KMS-11 (cell line): ENCODE measurements around the gene DNAJC24.

Experiments used
- H2AFZ ChIP-seq: fragments of 200-600 bp; sonication (generic); 2 replicates; pipeline ENCODE4 v1.6.1; 2016; ENCODE audit warnings: antibody characterized with exemption, mixed run types, low read depth
- H3K27ac ChIP-seq: fragments of 200-600 bp; sonication (generic); 2 replicates; pipeline ENCODE4 v1.6.1; 2016; ENCODE audit warnings: mild to moderate bottlenecking, mixed run types
- H3K27me3 ChIP-seq: fragments of 200-600 bp; sonication (generic); 2 replicates; pipeline ENCODE4 v1.6.1; 2017; ENCODE audit warnings: mild to moderate bottlenecking, low read depth, mixed run types, moderate library complexity; ENCODE audit not compliant: insufficient read depth
- H3K36me3 ChIP-seq: fragments of 200-600 bp; sonication (generic); 2 replicates; pipeline ENCODE4 v1.6.1; 2017; ENCODE audit warnings: mild to moderate bottlenecking, mixed run types; ENCODE audit not compliant: insufficient read depth
- H3K4me1 ChIP-seq: fragments of 200-600 bp; sonication (generic); 2 replicates; pipeline ENCODE4 v1.6.1; 2016; ENCODE audit warnings: mild to moderate bottlenecking, low read depth, mixed run types; ENCODE audit not compliant: poor library complexity, severe bottlenecking
- H3K4me2 ChIP-seq: fragments of 200-600 bp; sonication (generic); 2 replicates; pipeline ENCODE4 v1.7.0; 2016; ENCODE audit warnings: mild to moderate bottlenecking, mixed run types
- H3K4me3 ChIP-seq: fragments of 200-600 bp; sonication (generic); IDR thresholded peaks from 2 replicates; pipeline ENCODE4 v1.6.1; 2017; ENCODE audit warnings: low read depth, low read length, mixed read lengths; ENCODE audit not compliant: insufficient read depth
- H3K79me2 ChIP-seq: fragments of 200-600 bp; sonication (generic); 2 replicates; pipeline ENCODE4 v1.6.1; 2016; ENCODE audit warnings: low read depth, mixed run types; ENCODE audit not compliant: insufficient read depth
- H3K9ac ChIP-seq: fragments of 200-600 bp; sonication (generic); 2 replicates; pipeline ENCODE4 v1.6.1; 2016; ENCODE audit warnings: mild to moderate bottlenecking, mixed run types
- H4K20me1 ChIP-seq: fragments of 200-600 bp; sonication (generic); 2 replicates; pipeline ENCODE4 v1.6.1; 2016; ENCODE audit warnings: mild to moderate bottlenecking, mixed run types; ENCODE audit not compliant: insufficient read depth
- TF ChIP-seq, protein P1 (sequence below): fragments of 200-600 bp; sonication (generic); conservative IDR thresholded peaks from 2 replicates; pipeline ENCODE4 v1.6.1; 2017; ENCODE audit warnings: low read depth, mild to moderate bottlenecking, antibody characterized with exemption, low read length, moderate library complexity, mixed read lengths

Gene DNAJC24

DNA sequence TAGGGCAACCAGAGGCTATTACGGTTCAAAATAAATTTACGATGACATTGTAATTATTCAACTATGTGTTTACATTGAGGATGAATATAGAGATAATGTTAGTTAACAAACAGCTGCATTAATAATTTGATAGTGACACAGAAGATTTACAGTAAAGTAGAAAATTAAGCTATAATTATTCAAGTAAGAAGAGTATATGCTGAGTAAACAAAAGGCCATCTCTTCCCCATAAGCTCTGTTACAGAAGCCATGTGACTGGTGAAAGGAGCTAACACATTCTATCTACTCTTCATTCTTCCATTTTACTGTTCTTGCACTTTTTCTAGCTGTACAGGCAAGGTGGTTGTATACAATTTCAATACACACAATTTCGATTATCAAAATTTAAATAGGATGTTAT, 85.5 kb downstream of the DNAJC24 start:
- Histone ChIP-seq H4K20me1 (no peaks in the 10 kb centered on the region), H3K4me1 (no peaks in the 10 kb centered on the region), H3K4me3 (no peak overlapping the region), H2AFZ (no peak overlapping the region), H3K9ac (no peak overlapping the region), H3K4me2 (no peak overlapping the region), H3K79me2 (no peaks in the 10 kb centered on the region), H3K27ac (no peak overlapping the region), H3K36me3 (no peaks in the 10 kb centered on the region), H3K27me3 (no peaks in the 10 kb centered on the region)
- TF ChIP-seq, protein P1, sequence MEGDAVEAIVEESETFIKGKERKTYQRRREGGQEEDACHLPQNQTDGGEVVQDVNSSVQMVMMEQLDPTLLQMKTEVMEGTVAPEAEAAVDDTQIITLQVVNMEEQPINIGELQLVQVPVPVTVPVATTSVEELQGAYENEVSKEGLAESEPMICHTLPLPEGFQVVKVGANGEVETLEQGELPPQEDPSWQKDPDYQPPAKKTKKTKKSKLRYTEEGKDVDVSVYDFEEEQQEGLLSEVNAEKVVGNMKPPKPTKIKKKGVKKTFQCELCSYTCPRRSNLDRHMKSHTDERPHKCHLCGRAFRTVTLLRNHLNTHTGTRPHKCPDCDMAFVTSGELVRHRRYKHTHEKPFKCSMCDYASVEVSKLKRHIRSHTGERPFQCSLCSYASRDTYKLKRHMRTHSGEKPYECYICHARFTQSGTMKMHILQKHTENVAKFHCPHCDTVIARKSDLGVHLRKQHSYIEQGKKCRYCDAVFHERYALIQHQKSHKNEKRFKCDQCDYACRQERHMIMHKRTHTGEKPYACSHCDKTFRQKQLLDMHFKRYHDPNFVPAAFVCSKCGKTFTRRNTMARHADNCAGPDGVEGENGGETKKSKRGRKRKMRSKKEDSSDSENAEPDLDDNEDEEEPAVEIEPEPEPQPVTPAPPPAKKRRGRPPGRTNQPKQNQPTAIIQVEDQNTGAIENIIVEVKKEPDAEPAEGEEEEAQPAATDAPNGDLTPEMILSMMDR: no peak

DNA sequence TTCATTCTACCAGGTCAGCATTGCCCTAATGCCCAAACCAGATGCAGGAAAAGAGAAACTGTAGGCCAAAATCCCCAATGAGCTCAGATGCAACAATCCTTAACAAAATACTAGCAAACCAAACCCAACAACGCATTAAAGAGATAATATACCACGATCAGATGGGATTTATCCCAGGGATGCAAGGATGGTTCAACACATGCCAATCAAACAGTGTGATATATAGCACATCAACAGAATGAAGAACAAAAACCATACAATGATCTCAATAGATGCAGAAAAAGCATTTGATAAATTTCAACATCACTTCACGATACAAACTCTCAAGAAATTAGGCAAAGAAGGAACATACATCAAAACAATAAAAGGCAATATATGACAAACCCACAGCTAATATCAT, 94.8 kb downstream of the DNAJC24 start:
- Histone ChIP-seq H3K36me3 (no peaks in the 10 kb centered on the region), H3K4me2 (no peak overlapping the region), H4K20me1 (no peaks in the 10 kb centered on the region), H3K4me1 (no peaks in the 10 kb centered on the region), H3K9ac (no peak overlapping the region), H3K4me3 (no peak overlapping the region), H3K27me3 (no peaks in the 10 kb centered on the region), H3K79me2 (no peaks in the 10 kb centered on the region), H2AFZ (no peak overlapping the region), H3K27ac (no peak overlapping the region)
- TF ChIP-seq, protein P1: no peak

- Histone ChIP-seq H3K79me2 (no peaks in the 10 kb centered on the region), H3K36me3 (no peaks in the 10 kb centered on the region), H2AFZ (no peak overlapping the region), H3K27ac (no peak overlapping the region), H3K4me3 (no peak overlapping the region), H3K27me3 (no peaks in the 10 kb centered on the region), H3K9ac (no peak overlapping the region), H3K4me1 (no peaks in the 10 kb centered on the region), H4K20me1 (no peaks in the 10 kb centered on the region), H3K4me2 (no peak overlapping the region)
- TF ChIP-seq, protein P1: no peak
Observed at GRCh38 chr11:31474083-31474482, 104.4 kb downstream of the DNAJC24 start.

GRCh38 chr11:31477528-31478222, 108.0 kb downstream of the DNAJC24 start:
- Histone ChIP-seq H3K27ac (no peak overlapping the region), H4K20me1 (no peaks in the 10 kb centered on the region), H3K27me3 (no peaks in the 10 kb centered on the region), H3K36me3 (no peaks in the 10 kb centered on the region), H3K4me1 (no peaks in the 10 kb centered on the region), H2AFZ (no peak overlapping the region), H3K4me2 (no peak overlapping the region), H3K4me3 (no peak overlapping the region), H3K9ac (no peak overlapping the region), H3K79me2 (no peaks in the 10 kb centered on the region)
- TF ChIP-seq, protein P1: no peak
